Endothelial cell of umbilical vein (primary cell): ENCODE data around the gene UPK3A. TPM values are rescaled to one million over a fixed set of nuclear protein-coding genes. Genes with fewer than 3 reads are reported as not detected.

Experiments used
- BruUV-seq: library from RNA; stranded (reverse); fragments of 400-500 nt; replicated peaks from 2 replicates; lab custom pipeline; 2021; lab: Mats Ljungman, UMichigan
- CTCF ChIA-PET: fragments of 300-600, 350-600 bp; sonication (Branson Sonifier 250); formaldehyde crosslinking; loops from one replicate; lab custom pipeline; 2021; ENCODE audit warnings: antibody characterized with exemption, inconsistent platforms; lab: Charles Lee
- POLR2A ChIA-PET: fragments of 300-600, 350-600 bp; sonication (Branson Sonifier 250); formaldehyde crosslinking; loops from one replicate; lab custom pipeline; 2021; ENCODE audit warnings: antibody characterized with exemption, inconsistent platforms; lab: Charles Lee
- DNase-seq: peaks from one replicate; pipeline ENCODE4 v3.0.0-alpha.2; 2011; ENCODE audit warnings: low read depth, low spot score
- FAIRE-seq: peaks from 2 replicates; lab custom pipeline; 2011; peaks lifted over from hg19 to GRCh38; lab: Jason Lieb, UNC
- H2AFZ ChIP-seq: 2 replicates; pipeline ENCODE4 v1.6.0; 2012; ENCODE audit warnings: low read depth, low read length, control low read depth, inconsistent platforms
- H3K27ac ChIP-seq: 2 replicates; pipeline ENCODE4 v1.5.1; 2011; ENCODE audit warnings: low read depth, mild to moderate bottlenecking, control low read depth, low read length, moderate library complexity; ENCODE audit not compliant: insufficient read depth
- H3K27me3 ChIP-seq, 2 experiments: 2 replicates each; pipeline versions ENCODE4 v1.6.0 to v1.6.1; 2011; ENCODE audit warnings: low read length in 2 of 2, mixed read lengths in 1 of 2; ENCODE audit not compliant: control insufficient read depth in 2 of 2, insufficient read depth in 2 of 2
- H3K36me3 ChIP-seq, 2 experiments: 2 replicates in 1 of 2; 3 replicates in 1 of 2; pipeline ENCODE4 v1.5.1; 2011; ENCODE audit warnings: low read length in 2 of 2, mild to moderate bottlenecking in 1 of 2, moderate library complexity in 1 of 2; ENCODE audit not compliant: control insufficient read depth in 2 of 2, insufficient read depth in 2 of 2; ENCODE audit errors: extremely low read depth in 1 of 2
- H3K4me1 ChIP-seq: 3 replicates; pipeline ENCODE4 v1.5.1; 2011; ENCODE audit warnings: mild to moderate bottlenecking, low read length; ENCODE audit not compliant: control insufficient read depth, insufficient read depth; ENCODE audit errors: extremely low read depth
- H3K4me2 ChIP-seq: 2 replicates; pipeline ENCODE4 v1.6.1; 2011; ENCODE audit warnings: low read length, control low read depth, mixed read lengths; ENCODE audit not compliant: insufficient read depth
- H3K4me3 ChIP-seq, 3 experiments: fragments of 200-600 bp in 1 of 3; sonication (generic), shearing (Covaris generic) in 1 of 3; replicated peaks in 1 of 3; 2 replicates each; pipeline ENCODE4 v1.5.1; 2011 to 2016; ENCODE audit warnings: control low read depth in 3 of 3, low read length in 3 of 3, mild to moderate bottlenecking in 2 of 3, inconsistent platforms in 1 of 3, low read depth in 1 of 3, moderate library complexity in 1 of 3; ENCODE audit not compliant: insufficient read depth in 1 of 3
- H3K79me2 ChIP-seq: 2 replicates; pipeline ENCODE4 v1.6.0; 2012; ENCODE audit warnings: low read length, inconsistent platforms; ENCODE audit not compliant: control insufficient read depth, insufficient read depth
- H3K9ac ChIP-seq: replicated peaks from 2 replicates; pipeline ENCODE3; 2011; ENCODE audit warnings: low read length, control low read depth; ENCODE audit not compliant: insufficient read depth; ENCODE audit errors: extremely low read depth
- H3K9me1 ChIP-seq: replicated peaks from 3 replicates; pipeline ENCODE4 v1.6.0; 2011; ENCODE audit warnings: mild to moderate bottlenecking, low read length; ENCODE audit not compliant: control insufficient read depth, insufficient read depth; ENCODE audit errors: extremely low read depth
- H3K9me3 ChIP-seq: replicated peaks from 2 replicates; pipeline ENCODE4 v1.5.1; 2012; ENCODE audit warnings: low read length, inconsistent platforms; ENCODE audit not compliant: control insufficient read depth, insufficient read depth
- H4K20me1 ChIP-seq: replicated peaks from 2 replicates; pipeline ENCODE3; 2011; ENCODE audit warnings: mild to moderate bottlenecking, low read length; ENCODE audit not compliant: control insufficient read depth, insufficient read depth; ENCODE audit errors: extremely low read depth
- CTCF ChIP-seq, 2 donors: IDR thresholded peaks; 1 replicate in 1 of 2; 2 replicates in 1 of 2; pipeline ENCODE4 v1.5.1; 2011; ENCODE audit warnings: low read length in 2 of 2, mild to moderate bottlenecking in 2 of 2, moderate library complexity in 2 of 2, control low read depth in 1 of 2, inconsistent platforms in 1 of 2, low read depth in 1 of 2; ENCODE audit not compliant: insufficient read depth in 1 of 2; ENCODE audit errors: extremely low read depth in 1 of 2
- EZH2 ChIP-seq: IDR thresholded peaks from 2 replicates; pipeline ENCODE4 v1.6.1; 2012; ENCODE audit warnings: borderline replicate concordance, low read depth, mild to moderate bottlenecking, moderate library complexity, low read length, inconsistent platforms; ENCODE audit not compliant: severe bottlenecking
- FOS ChIP-seq: IDR thresholded peaks from 2 replicates; pipeline ENCODE4 v1.6.1; 2011; ENCODE audit warnings: mild to moderate bottlenecking, low read length, moderate library complexity, borderline replicate concordance; ENCODE audit not compliant: insufficient read depth
- GATA2 ChIP-seq: IDR thresholded peaks from 2 replicates; pipeline ENCODE4 v1.7.0; 2011; ENCODE audit warnings: low read depth, mild to moderate bottlenecking, moderate library complexity, mixed read lengths, low read length; ENCODE audit not compliant: insufficient read length, insufficient read depth
- JUN ChIP-seq: IDR thresholded peaks from 2 replicates; pipeline ENCODE4 v1.6.1; 2011; ENCODE audit warnings: borderline replicate concordance, low read depth; ENCODE audit not compliant: insufficient read length, insufficient read depth
- MAX ChIP-seq: IDR thresholded peaks from 2 replicates; pipeline ENCODE4 v1.6.1; 2011; ENCODE audit not compliant: insufficient read depth, insufficient read length
- MYC ChIP-seq: IDR thresholded peaks from one replicate; pipeline ENCODE4 v1.6.1; 2011; ENCODE audit warnings: mild to moderate bottlenecking, low read depth, low read length
- POLR2A ChIP-seq: IDR thresholded peaks from 2 replicates; pipeline ENCODE4 v1.6.1; 2012; ENCODE audit warnings: low read depth, mild to moderate bottlenecking, control low read depth, low read length
- POLR2AphosphoS5 ChIP-seq: IDR thresholded peaks from 2 replicates; pipeline ENCODE4 v1.6.1; 2012; ENCODE audit warnings: low read depth, mild to moderate bottlenecking, control low read depth, low read length, moderate library complexity; ENCODE audit not compliant: insufficient read depth
- dilution Hi-C: fragments of 300-500 bp; cut with MboI; formaldehyde crosslinking; loops from one replicate; pipeline ENCODE4 v1.15.0; 2019; ENCODE audit warnings: low sequenced_read_pairs; ENCODE audit not compliant: extremely low pct_ligation_motif_present
- intact Hi-C: fragments of 100-400 bp; cut with micrococcal nuclease; formaldehyde crosslinking; loops from one replicate; pipeline ENCODE4 v1.10.0; 2022
- polyA plus RNA-seq, 4 experiments: library from polyadenylated mRNA; depleted of rRNA in 3 of 4; stranded (reverse) in 3 of 4; unstranded in 1 of 4; fragments of >200 nt; gene quantifications; 2 replicates each; pipeline versions ENCODE4 v1.2.1 to v1.2.3, GENCODE V29; 2011 to 2012; ENCODE audit warnings: missing spikeins in 1 of 4
- total RNA-seq: library from RNA; stranded (reverse); gene quantifications from 2 replicates; pipeline ENCODE4 v1.2.3, GENCODE V29; 2021

Gene UPK3A
- total and polyA plus RNA-seq, 2 donors (not counting 3 experiments of a cell fraction or from before 2014, with no cell fraction given) = not detected

- dilution Hi-C loops = no loop called here
- POLR2A ChIA-PET = no interaction called here
- no peak for DNase-seq
These were observed 55.6 kb downstream of the UPK3A start for GRCh38 chr22:45340323-45340722.

More at GRCh38 chr22:45340323-45340722, 55.6 kb downstream of the UPK3A start:
- H3K9ac ChIP-seq = no peak overlapping the region
- CTCF ChIA-PET = no interaction called here
- H4K20me1 ChIP-seq = no peaks in the 10 kb centered on the region
- no peak overlapping the region for H3K4me2 ChIP-seq
- FAIRE-seq = no peak
- H3K4me1 ChIP-seq = peaks cover 25% of the 10 kb centered on the region
- no peaks in the 10 kb centered on the region for H3K79me2 ChIP-seq
- no peaks in the 10 kb centered on the region for H3K9me3 ChIP-seq
- no peaks in the 10 kb centered on the region for H3K27me3 ChIP-seq
- TF ChIP-seq GATA2 = no peak
- TF ChIP-seq FOS = no peak
- TF ChIP-seq EZH2 = no peak
- no peak for TF ChIP-seq CTCF (IDR thresholded peaks at IDR 0.05; ENCODE audit: extremely low read depth in 1 of 2, insufficient read depth in 1 of 2, low read depth in 1 of 2, low read length in 2 of 2)
- TF ChIP-seq POLR2AphosphoS5 = no peak
- no peak for TF ChIP-seq POLR2A
- no peak for TF ChIP-seq MAX
- TF ChIP-seq MYC = no peak
- no peak for TF ChIP-seq JUN
- intact Hi-C loops = no loop called here
- H3K27ac ChIP-seq = no peak overlapping the region
- H2AFZ ChIP-seq = no peak overlapping the region
- H3K9me1 ChIP-seq = no peaks in the 10 kb centered on the region
- H3K36me3 ChIP-seq = peaks cover 3 to 14% of the 10 kb centered on the region in 2 experiments
- no peak overlapping the region for H3K4me3 ChIP-seq
- BruUV-seq = no TSS peak
